HG03565 (cell line): ENCODE results near the gene IL1B.

Source experiments
- ATAC-seq: cut with Tn5 transposase; IDR thresholded peaks from one replicate; pipeline ENCODE4 v1.9.1; 2021; ENCODE audit warnings: mild to moderate bottlenecking, moderate library complexity; ENCODE audit not compliant: unreplicated experiment

Gene IL1B

GRCh38 chr2:112809112-112809511 is 27.5 kb downstream of the IL1B start:
- no peak for ATAC-seq

DNA sequence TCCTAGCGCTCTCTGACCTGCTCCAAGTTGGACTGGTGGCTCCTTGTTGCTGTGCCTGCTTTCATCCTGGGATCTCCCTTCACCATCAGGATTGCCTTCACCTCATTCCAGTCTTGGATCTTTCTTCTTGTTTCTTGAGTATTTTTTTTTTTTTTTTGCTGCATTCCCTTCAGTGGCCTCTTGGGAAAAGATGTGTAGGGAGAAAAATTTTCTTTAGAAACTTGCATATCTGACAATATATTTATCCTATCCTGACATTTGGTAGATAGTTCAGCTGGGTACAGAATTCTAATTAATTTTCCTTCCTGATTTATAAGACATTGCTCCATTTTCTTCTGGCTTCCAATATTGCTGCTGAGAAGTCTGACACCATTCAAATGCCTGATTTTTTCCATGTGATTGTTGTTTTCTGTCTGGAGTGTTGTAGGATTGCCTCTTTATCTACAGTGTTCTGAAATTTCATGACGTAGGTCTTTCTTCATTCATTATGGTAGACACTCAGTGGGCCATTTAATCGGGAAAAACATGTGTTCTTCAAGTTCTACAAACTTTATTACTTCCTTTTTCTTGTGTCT is 29.3 kb downstream of the IL1B start:
- ATAC-seq, result no peak

- ATAC-seq, result peak; percentile 53
Measured at GRCh38 chr2:112805542-112805941, 31.0 kb downstream of the IL1B start.

- peak; percentile 45 for ATAC-seq
Measured at GRCh38 chr2:112803691-112804521, 32.7 kb downstream of the IL1B start.

DNA sequence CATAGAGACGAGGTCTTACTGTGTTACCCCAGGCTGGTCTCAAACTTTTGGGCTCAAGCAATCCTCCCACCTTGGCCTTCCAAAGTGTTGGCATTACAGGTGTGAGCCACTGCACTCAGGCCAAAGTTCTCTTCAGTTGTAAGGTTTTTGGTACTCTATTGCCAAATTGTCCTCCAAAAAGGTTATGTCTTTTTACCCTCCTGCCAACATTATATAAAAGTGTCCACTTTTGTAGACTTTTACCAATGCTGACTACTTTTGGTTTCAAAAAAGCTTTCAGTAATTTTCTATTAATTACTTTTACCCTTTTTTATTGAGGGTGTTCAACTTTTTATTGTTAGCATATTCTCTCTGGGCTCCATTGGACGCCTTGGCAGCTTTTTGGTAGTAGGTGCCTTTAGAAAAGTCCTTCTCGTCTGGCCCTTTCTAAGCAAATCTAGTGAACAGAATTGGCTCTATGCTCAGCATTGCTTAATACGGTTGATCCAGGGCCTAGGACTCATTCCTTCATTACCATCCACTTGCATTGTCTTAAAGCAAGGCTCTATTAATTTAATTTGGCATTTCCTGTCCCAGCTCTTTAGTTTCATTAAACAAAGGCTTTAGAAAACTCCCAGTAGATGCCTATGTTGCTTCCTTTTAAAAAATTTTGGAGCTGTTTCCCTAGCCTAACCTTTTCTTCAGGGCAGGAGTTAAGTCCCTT is 35.5 kb downstream of the IL1B start:
- no peak for ATAC-seq

DNA sequence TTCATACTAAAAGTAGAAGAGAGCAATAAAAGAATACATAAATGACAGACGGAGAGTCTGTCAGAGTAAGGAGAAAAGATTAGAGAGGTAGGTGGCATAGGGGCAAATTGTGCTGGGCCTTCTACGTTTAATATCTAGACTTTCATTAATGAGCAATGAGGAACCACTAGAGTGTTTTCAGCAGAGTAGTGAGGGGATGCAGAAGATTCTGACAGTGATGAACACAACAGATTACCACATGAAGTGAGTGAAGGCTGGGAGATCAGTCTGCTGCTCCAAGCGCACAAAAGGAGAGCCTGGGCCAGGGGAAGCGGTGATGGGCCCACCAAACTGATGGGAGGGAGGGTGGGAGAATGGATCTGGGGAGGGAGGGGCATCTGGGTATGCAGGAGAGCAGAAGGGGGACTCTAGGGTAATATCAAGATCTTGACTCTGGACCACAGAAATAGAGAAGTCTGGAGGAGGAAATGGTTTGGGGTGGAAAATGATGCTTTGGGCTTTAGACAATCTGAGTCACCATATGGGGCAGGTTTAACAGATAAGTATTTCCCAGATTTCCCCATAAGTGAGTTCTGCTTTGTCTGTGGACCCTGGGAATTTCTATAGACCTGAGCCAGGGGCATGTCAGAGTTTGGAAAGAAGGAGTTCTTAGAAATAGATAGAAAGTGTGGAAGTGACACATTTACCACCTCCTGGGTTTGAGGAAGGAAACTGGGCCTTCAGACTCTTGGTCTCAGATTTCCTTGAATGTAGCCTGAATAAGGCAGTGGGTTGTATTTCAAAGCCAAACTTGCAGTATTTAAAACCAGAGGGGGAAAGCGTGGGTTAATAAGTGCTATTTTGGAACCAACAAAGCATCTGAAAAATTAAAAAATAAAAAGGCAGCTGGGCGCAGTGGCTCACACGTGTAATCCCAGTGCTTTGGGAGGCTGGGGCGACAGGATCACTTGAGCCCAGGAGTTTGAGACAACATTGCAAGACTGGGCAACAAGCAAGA is 37.3 kb downstream of the IL1B start:
- ATAC-seq, result no peak

GRCh38 chr2:112796486-112796885 is 40.1 kb downstream of the IL1B start:
- ATAC-seq, result no peak

GRCh38 chr2:112795774-112796173 is 40.8 kb downstream of the IL1B start:
- ATAC-seq, result no peak

GRCh38 chr2:112794841-112795240 is 41.7 kb downstream of the IL1B start:
- ATAC-seq, result no peak

GRCh38 chr2:112794131-112794733 is 42.3 kb downstream of the IL1B start:
- ATAC-seq, result peak; percentile 53

GRCh38 chr2:112793449-112793978 is 43.1 kb downstream of the IL1B start:
- ATAC-seq, result no peak

GRCh38 chr2:112792419-112792818 is 44.2 kb downstream of the IL1B start:
- ATAC-seq, result no peak

GRCh38 chr2:112791693-112792230 is 44.8 kb downstream of the IL1B start:
- no peak for ATAC-seq

DNA sequence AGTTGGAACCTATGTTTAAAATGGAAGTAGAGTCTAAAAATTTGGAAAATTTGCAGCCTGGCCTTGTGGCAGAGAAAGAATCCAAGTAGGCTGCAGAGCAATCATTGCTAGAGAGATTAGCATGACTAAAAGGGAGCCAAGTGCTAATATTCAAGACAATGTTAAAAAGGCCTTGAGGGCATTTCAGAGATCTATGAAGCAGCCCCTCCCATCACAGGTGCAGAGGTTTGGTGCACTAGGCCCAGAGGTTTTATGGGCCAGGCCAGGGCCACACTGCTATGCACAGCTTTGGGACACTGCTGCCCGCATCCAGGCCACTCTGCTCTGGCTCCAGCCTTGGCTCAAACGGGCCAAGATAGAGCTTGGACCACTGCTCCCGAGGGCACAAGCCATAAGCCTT is 45.6 kb downstream of the IL1B start:
- ATAC-seq, result no peak

- no peak for ATAC-seq
Measured at GRCh38 chr2:112790305-112790704, 46.3 kb downstream of the IL1B start.

GRCh38 chr2:112789186-112789585 is 47.4 kb downstream of the IL1B start:
- no peak for ATAC-seq

GRCh38 chr2:112788653-112789052 is 47.9 kb downstream of the IL1B start:
- no peak for ATAC-seq

- no peak for ATAC-seq
Measured at GRCh38 chr2:112787729-112788393, 48.7 kb downstream of the IL1B start.

DNA sequence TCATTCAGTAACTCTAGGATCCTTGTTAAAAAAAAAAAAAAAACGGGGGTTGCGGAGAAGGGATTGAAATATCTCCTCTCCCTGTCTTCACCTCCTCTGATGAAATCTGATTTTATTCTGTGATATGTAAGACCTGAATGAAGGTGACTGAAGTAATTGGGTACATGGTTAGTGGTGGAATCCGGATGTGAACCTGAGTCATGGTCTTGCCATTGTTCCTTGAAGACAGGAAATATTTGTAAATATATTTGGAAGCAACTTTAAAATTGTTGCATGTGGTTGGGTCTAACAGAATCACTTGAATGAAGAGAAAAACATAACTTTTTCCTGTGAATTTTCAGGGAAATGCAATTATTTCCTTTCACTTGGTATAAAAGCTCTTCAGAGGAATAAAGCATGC is 49.3 kb downstream of the IL1B start:
- no peak for ATAC-seq
